Keratinocyte (primary cell): Measurements from ENCODE around the gene C17orf75.

Source experiments
- CTCF ChIP-seq, 3 experiments: IDR thresholded peaks in 1 of 3; conservative IDR thresholded peaks in 1 of 3; optimal IDR thresholded peaks in 1 of 3; 2 replicates in 2 of 3; 3 replicates in 1 of 3; pipeline versions ENCODE3 to v1.5.1; 2011; ENCODE audit warnings: low read length in 3 of 3, mild to moderate bottlenecking in 3 of 3, moderate library complexity in 2 of 3, control low read depth in 1 of 3, inconsistent platforms in 1 of 3; ENCODE audit not compliant: insufficient read depth in 2 of 3; ENCODE audit errors: extremely low read depth in 1 of 3
- EZH2 ChIP-seq: IDR thresholded peaks from one replicate; pipeline ENCODE4 v1.6.1; 2012; ENCODE audit warnings: inconsistent platforms, mild to moderate bottlenecking, low read length, moderate library complexity

- peak; percentile 27 to 37 (median 28) for TF ChIP-seq CTCF (optimal IDR thresholded peaks at IDR 0.05 in 1 of 3, IDR thresholded peaks at IDR 0.05 in 1 of 3, conservative IDR thresholded peaks at IDR 0.05 in 1 of 3; ENCODE audit: extremely low read depth in 1 of 3, insufficient read depth in 2 of 3, low read length in 3 of 3)
- TF ChIP-seq EZH2 = no peak
Measured at GRCh38 chr17:32341141-32341856, 674 bp downstream of the C17orf75 start.
